HEK293 (cell line): ENCODE measurements around the gene CD81.

Experiments
- GLIS2 ChIP-seq: fragments of 450-650 bp; formaldehyde crosslinking; IDR thresholded peaks from 2 replicates; pipeline ENCODE4 v1.5.1; 2016; ENCODE audit warnings: missing biosample characterization, missing genetic modification characterization
- KLF8 ChIP-seq: fragments of 450-650 bp; formaldehyde crosslinking; IDR thresholded peaks from 2 replicates; pipeline ENCODE4 v1.5.1; 2016; ENCODE audit warnings: missing biosample characterization, missing genetic modification characterization
- MEIS1 ChIP-seq: sonication (generic); formaldehyde crosslinking; IDR thresholded peaks from 2 replicates; pipeline ENCODE4 v1.8.1; 2022; ENCODE audit warnings: missing genetic modification reagents, mild to moderate bottlenecking, borderline replicate concordance
- ZNF530 ChIP-seq: fragments of 450-650 bp; formaldehyde crosslinking; IDR thresholded peaks from 2 replicates; pipeline ENCODE4 v1.5.1; 2016; ENCODE audit warnings: low read depth, missing biosample characterization, missing genetic modification characterization

GRCh38 chr11:2414616-2415015, 37.5 kb downstream of the CD81 start:
- no peak for TF ChIP-seq MEIS1 (CRISPR knock-in tag)
- no peak for TF ChIP-seq ZNF530 (tag by site-specific recombination)
- no peak for TF ChIP-seq GLIS2 (tag by site-specific recombination)
- no peak for TF ChIP-seq KLF8 (tag by site-specific recombination)
